GM21526 (cell line): ENCODE data around the gene STEAP4.

Experiments used
- ATAC-seq: cut with Tn5 transposase; IDR thresholded peaks from one replicate; pipeline ENCODE4 v1.9.1; 2021; ENCODE audit warnings: moderate library complexity; ENCODE audit not compliant: unreplicated experiment, low FRiP score

The STEAP4 gene

GRCh38 chr7:88314061-88314491 is 7.4 kb upstream of the STEAP4 start:
- ATAC-seq: no peak

GRCh38 chr7:88312061-88312663 is 5.5 kb upstream of the STEAP4 start:
- no peak for ATAC-seq

GRCh38 chr7:88311675-88312036 is 5.0 kb upstream of the STEAP4 start:
- ATAC-seq: no peak

GRCh38 chr7:88310956-88311674 is 4.4 kb upstream of the STEAP4 start:
- no peak for ATAC-seq

GRCh38 chr7:88309819-88310218 is 3.1 kb upstream of the STEAP4 start:
- no peak for ATAC-seq

GRCh38 chr7:88307823-88308222 is 1.1 kb upstream of the STEAP4 start:
- no peak for ATAC-seq

GRCh38 chr7:88307412-88307811 is 718 bp upstream of the STEAP4 start:
- no peak for ATAC-seq

- no peak for ATAC-seq
Observed at GRCh38 chr7:88305044-88305443, 1.6 kb downstream of the STEAP4 start.

- ATAC-seq: no peak
Observed at GRCh38 chr7:88302486-88302885, 4.2 kb downstream of the STEAP4 start.

GRCh38 chr7:88301924-88302323 is 4.8 kb downstream of the STEAP4 start:
- no peak for ATAC-seq

GRCh38 chr7:88300401-88300945 is 6.2 kb downstream of the STEAP4 start:
- no peak for ATAC-seq

GRCh38 chr7:88299126-88299525 is 7.6 kb downstream of the STEAP4 start:
- no peak for ATAC-seq

GRCh38 chr7:88293866-88294265 is 12.8 kb downstream of the STEAP4 start:
- no peak for ATAC-seq

GRCh38 chr7:88291398-88292173 is 15.1 kb downstream of the STEAP4 start:
- no peak for ATAC-seq

- no peak for ATAC-seq
Observed at GRCh38 chr7:88290491-88290890, 16.2 kb downstream of the STEAP4 start.

- no peak for ATAC-seq
Observed at GRCh38 chr7:88289564-88290025, 17.1 kb downstream of the STEAP4 start.

GRCh38 chr7:88281749-88282148 is 24.9 kb downstream of the STEAP4 start:
- no peak for ATAC-seq

- ATAC-seq: no peak
Observed at GRCh38 chr7:88280801-88281200, 25.9 kb downstream of the STEAP4 start.

GRCh38 chr7:88279323-88279722 is 27.4 kb downstream of the STEAP4 start:
- no peak for ATAC-seq

- no peak for ATAC-seq
Observed at GRCh38 chr7:88278881-88279280, 27.8 kb downstream of the STEAP4 start.

- no peak for ATAC-seq
Observed at GRCh38 chr7:88276605-88277153, 30.0 kb downstream of the STEAP4 start.
